ENCODE measurements around the gene SIRT7. TPM values are rescaled to one million over a fixed set of nuclear protein-coding genes. Genes with fewer than 3 reads are reported as not detected.

The SIRT7 gene
- total RNA-seq, 1 experiment from 2014 or later, result 24.2 TPM

DNA sequence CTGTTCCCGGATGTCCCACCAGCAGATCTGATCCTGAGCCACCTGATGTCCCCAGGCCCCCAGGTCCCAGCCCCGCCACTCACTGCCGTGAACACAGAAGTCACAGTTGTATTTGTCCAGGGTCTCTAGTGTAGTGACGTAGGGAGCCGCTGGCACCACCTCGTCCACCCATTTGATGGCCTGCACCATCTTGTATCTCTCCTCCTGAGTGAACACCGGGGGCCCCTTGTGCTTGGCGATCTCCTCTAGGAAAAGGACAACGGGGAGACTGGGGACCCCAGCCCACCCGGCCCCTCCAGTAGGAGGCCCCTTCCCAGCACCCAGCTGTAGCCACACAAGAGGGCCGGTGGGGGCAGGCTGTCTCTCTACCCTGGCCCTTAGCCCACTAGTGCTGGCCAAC lies 9.2 kb downstream of the SIRT7 start:
- Mint-ChIP-seq H3K4me3 (no peak overlapping the region), H3K4me1 (peaks cover 3% of the 10 kb centered on the region; the same call in 1 of the 2 replicates), H3K36me3 (peaks cover 11% of the 10 kb centered on the region), H3K27ac (no peak overlapping the region), H3K9me3 (no peaks in the 10 kb centered on the region), H3K27me3 (ENCODE audit: low read depth) (no peaks in the 10 kb centered on the region)
- DNase-seq (ENCODE audit: low spot score) (no peak), ATAC-seq (no peak)
- no peak for TF ChIP-seq ZNF121 (CRISPR knock-in tag; IDR thresholded peaks at IDR 0.05)
- TF ChIP-seq, protein P1, sequence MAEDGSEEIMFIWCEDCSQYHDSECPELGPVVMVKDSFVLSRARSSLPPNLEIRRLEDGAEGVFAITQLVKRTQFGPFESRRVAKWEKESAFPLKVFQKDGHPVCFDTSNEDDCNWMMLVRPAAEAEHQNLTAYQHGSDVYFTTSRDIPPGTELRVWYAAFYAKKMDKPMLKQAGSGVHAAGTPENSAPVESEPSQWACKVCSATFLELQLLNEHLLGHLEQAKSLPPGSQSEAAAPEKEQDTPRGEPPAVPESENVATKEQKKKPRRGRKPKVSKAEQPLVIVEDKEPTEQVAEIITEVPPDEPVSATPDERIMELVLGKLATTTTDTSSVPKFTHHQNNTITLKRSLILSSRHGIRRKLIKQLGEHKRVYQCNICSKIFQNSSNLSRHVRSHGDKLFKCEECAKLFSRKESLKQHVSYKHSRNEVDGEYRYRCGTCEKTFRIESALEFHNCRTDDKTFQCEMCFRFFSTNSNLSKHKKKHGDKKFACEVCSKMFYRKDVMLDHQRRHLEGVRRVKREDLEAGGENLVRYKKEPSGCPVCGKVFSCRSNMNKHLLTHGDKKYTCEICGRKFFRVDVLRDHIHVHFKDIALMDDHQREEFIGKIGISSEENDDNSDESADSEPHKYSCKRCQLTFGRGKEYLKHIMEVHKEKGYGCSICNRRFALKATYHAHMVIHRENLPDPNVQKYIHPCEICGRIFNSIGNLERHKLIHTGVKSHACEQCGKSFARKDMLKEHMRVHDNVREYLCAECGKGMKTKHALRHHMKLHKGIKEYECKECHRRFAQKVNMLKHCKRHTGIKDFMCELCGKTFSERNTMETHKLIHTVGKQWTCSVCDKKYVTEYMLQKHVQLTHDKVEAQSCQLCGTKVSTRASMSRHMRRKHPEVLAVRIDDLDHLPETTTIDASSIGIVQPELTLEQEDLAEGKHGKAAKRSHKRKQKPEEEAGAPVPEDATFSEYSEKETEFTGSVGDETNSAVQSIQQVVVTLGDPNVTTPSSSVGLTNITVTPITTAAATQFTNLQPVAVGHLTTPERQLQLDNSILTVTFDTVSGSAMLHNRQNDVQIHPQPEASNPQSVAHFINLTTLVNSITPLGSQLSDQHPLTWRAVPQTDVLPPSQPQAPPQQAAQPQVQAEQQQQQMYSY (CRISPR knock-in tag; IDR thresholded peaks at IDR 0.05), result no peak
- TF ChIP-seq, protein P2, sequence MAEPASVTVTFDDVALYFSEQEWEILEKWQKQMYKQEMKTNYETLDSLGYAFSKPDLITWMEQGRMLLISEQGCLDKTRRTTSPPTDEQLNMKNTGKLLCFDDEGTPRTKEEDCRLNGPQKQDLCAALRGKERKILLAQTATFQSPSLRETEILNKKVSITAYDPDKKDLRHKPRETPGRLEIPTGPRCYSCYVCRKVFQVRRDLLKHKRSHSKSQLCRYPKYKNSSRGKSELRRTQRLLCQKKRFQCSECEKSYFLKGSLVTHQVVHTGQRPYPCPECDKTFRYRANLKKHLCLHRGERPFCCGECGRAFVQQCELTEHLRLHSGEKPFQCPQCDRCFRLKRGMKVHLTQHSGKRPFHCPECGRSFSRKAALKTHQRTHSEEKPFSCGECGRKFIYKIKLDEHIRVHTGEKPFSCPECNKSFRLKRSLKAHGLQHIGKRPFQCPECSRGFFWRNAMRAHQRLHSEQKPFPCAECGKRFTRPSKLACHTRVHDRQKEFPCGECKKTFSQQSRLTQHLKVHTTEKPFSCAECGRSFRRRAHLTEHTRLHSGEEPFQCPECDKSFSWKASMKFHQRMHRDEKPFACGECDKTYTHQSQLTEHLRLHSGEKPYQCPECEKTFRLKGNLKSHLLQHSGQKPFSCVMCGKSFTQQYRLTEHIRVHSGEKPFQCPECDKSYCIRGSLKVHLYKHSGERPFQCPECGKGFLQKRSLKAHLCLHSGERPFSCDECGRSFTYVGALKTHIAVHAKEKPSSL (CRISPR knock-in tag; conservative IDR thresholded peaks at IDR 0.05), result no peak
- no peak for TF ChIP-seq ZNF263 (CRISPR knock-in tag; IDR thresholded peaks at IDR 0.05; ENCODE audit: low read depth)
- no peak for TF ChIP-seq SOX15 (CRISPR knock-in tag; IDR thresholded peaks at IDR 0.05)
- no peak for TF ChIP-seq SP1 (CRISPR knock-in tag; conservative IDR thresholded peaks at IDR 0.05)
- no peak for TF ChIP-seq FOXP1 (CRISPR knock-in tag; IDR thresholded peaks at IDR 0.05; ENCODE audit: borderline replicate concordance)
- ChIA-PET POLR2A (no interaction called here), CTCF (interaction anchor here (3.4 kb wide), 1 partner anchor 15 kb away, joined by 15 read pairs; no protein-coding TSS in a partner anchor)

DNA sequence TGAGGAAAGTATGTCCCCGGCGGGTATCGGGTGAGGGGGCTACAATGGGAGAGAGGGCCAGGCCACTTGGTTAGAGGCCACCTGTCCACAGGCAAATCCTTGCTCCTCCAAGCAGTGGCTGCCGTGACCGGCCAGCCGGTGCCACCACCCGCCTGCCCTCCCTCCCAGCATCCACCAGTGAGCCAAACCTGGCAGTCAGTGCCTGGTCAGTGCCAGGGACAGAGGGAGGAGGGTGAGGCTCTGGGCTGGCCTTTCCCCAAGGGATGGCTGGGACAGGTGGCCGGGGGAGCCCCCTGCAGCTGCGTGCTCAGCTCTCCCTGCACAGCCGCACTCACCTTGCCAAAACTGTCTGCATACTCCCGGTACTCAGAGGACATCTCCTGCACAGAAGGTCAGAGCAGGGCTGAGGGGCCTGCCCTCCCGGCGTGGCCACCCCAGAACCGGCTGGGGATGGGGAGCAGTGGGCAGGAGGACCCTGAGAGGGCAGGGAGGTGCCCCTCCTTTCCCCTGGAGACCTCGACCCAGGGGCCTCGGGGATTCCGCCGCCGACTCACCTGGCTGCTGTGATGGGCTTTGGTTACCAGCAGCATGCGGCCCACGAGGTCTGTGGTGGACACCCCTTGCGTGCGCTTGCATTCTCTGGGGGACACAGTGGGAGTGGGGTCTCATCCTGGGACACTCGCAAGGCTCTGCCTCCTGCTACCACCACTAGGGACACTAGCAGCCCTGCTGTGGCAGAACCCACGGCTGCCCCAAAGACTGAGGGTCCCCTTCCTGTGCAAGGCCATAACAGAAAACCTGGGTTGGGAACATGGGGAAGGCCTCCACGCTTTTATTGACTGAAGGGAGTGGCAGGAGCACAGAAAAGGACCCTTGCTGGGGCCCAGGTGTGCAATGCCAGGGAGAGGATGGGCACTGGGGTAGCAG lies 10.5 kb downstream of the SIRT7 start:
- no peak for DNase-seq (ENCODE audit: low spot score)
- Mint-ChIP-seq H3K27ac (no peak overlapping the region), H3K4me3 (no peak overlapping the region), H3K9me3 (no peaks in the 10 kb centered on the region), H3K4me1 (peaks cover 3% of the 10 kb centered on the region; the same call in 1 of the 2 replicates), H3K36me3 (no peaks in the 10 kb centered on the region), H3K27me3 (ENCODE audit: low read depth) (no peaks in the 10 kb centered on the region; the same call in 1 of the 2 replicates)
- TF ChIP-seq, protein P3, sequence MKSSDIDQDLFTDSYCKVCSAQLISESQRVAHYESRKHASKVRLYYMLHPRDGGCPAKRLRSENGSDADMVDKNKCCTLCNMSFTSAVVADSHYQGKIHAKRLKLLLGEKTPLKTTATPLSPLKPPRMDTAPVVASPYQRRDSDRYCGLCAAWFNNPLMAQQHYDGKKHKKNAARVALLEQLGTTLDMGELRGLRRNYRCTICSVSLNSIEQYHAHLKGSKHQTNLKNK (CRISPR knock-in tag; IDR thresholded peaks at IDR 0.05), result no peak
- TF ChIP-seq NR3C1 (CRISPR knock-in tag; conservative IDR thresholded peaks at IDR 0.05; ENCODE audit: low read depth) (no peak), NR1H2 (CRISPR knock-in tag; IDR thresholded peaks at IDR 0.05) (no peak), SMAD3 (CRISPR knock-in tag; IDR thresholded peaks at IDR 0.05; ENCODE audit: borderline replicate concordance) (no peak), FOXJ3 (CRISPR knock-in tag; IDR thresholded peaks at IDR 0.05; ENCODE audit: borderline replicate concordance) (no peak), SP1 (CRISPR knock-in tag; conservative IDR thresholded peaks at IDR 0.05) (no peak), ZNF232 (CRISPR knock-in tag; IDR thresholded peaks at IDR 0.05) (no peak)
- TF ChIP-seq, protein P4, sequence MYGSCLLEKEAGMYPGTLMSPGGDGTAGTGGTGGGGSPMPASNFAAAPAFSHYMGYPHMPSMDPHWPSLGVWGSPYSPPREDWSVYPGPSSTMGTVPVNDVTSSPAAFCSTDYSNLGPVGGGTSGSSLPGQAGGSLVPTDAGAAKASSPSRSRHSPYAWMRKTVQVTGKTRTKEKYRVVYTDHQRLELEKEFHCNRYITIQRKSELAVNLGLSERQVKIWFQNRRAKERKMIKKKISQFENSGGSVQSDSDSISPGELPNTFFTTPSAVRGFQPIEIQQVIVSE (CRISPR knock-in tag; IDR thresholded peaks at IDR 0.05; ENCODE audit: borderline replicate concordance), result no peak
- TF ChIP-seq, protein P5, sequence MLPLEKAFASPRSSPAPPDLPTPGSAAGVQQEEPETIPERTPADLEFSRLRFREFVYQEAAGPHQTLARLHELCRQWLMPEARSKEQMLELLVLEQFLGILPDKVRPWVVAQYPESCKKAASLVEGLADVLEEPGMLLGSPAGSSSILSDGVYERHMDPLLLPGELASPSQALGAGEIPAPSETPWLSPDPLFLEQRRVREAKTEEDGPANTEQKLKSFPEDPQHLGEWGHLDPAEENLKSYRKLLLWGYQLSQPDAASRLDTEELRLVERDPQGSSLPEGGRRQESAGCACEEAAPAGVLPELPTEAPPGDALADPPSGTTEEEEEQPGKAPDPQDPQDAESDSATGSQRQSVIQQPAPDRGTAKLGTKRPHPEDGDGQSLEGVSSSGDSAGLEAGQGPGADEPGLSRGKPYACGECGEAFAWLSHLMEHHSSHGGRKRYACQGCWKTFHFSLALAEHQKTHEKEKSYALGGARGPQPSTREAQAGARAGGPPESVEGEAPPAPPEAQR (CRISPR knock-in tag; IDR thresholded peaks at IDR 0.05), result no peak
- TF ChIP-seq, protein P1 (CRISPR knock-in tag; IDR thresholded peaks at IDR 0.05), result no peak
- TF ChIP-seq, protein P6, sequence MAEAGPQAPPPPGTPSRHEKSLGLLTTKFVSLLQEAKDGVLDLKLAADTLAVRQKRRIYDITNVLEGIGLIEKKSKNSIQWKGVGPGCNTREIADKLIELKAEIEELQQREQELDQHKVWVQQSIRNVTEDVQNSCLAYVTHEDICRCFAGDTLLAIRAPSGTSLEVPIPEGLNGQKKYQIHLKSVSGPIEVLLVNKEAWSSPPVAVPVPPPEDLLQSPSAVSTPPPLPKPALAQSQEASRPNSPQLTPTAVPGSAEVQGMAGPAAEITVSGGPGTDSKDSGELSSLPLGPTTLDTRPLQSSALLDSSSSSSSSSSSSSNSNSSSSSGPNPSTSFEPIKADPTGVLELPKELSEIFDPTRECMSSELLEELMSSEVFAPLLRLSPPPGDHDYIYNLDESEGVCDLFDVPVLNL (CRISPR knock-in tag; IDR thresholded peaks at IDR 0.05; ENCODE audit: borderline replicate concordance, low read depth), result no peak
- POLR2A ChIA-PET, result no interaction called here
- ATAC-seq, result no peak
- CTCF ChIA-PET, result no interaction called here
